SHP77 treated with DMSO at 0.1 percent for 48 hours (cell line): ENCODE measurements around the gene UNC80.

Experiments used
- DNase-seq: peaks from one replicate; lab custom pipeline; 2025; lab: John Stamatoyannopoulos, UW

UNC80 gene

GRCh38 chr2:210027608-210028007 lies 256.0 kb downstream of the UNC80 start:
- DNase-seq: no peak

DNA sequence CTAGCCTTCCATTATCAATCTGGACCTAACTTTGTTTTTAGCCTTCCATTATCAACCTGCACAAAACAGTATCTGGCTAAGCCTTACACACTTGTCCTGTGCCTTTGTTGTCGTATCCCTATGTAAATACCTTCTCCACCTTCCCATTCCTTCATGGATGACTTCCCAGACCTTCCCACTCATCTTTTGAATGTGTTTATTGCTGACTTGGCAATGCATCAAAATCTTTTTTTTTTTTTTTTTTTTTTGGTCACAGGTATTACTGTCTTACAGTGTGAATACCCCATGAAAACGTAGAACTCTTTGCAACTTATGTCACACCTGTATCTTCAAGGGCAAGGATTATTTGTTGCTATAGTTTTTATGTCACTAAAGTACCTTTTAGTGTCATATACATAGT lies 256.5 kb downstream of the UNC80 start:
- DNase-seq: no peak

- no peak for DNase-seq
Observed at GRCh38 chr2:210034087-210034683, 262.6 kb downstream of the UNC80 start.

DNA sequence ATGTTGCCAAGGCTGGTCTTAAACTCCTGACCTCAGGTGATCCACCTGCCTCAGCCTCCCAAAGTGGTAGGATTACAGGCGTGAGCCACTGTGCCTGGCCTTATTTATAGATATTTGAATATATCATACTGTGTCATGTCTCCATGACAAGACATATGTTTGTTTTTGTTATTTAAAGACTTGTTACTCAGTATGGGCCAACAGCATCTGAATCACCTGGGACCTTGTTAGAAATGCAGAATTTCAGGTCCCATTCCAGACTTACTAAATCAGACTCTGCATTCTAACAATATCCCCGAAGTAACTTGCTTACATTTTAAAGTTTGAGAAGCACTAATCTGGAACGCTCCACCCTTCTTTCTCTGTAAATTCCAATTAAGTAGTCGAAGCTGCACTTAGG lies 264.0 kb downstream of the UNC80 start:
- no peak for DNase-seq

- no peak for DNase-seq
Observed at GRCh38 chr2:210038078-210038477, 266.4 kb downstream of the UNC80 start.

- no peak for DNase-seq
Observed at GRCh38 chr2:210046851-210047500, 275.3 kb downstream of the UNC80 start.
